ENCODE measurements around the gene SGK1.

Gene SGK1

DNA sequence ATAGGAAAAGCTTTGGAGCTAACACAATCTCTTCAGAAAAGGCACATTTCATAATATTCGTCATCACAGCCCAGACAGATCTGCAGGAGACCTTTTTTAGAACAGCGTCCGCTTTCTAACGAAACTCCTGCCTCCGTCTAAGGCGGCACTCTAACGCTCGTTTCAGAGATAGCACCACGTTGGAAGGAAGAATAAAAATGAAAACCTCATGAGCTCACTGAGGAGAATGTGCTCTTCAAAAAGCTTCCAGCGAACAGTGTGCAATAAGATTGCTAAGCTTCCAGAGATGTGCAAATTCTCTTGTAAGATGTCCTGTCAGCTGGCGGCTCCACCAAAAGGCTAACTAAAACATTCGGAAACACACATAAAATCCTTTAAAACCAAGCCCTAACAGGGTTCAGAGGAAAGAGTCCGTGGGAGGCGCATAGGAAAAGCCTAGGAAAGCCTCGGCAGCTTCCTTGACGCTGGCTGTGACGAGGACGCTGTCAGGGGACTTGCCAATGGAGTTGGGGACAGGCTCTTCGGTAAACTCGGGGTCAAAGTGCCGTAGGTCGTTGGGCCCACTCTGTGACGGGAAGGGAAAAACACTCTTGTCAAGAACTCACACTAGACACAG lies 147.9 kb downstream of the SGK1 start:
- Histone ChIP-seq H2AFZ (ENCODE audit: low read depth, low read length) (no peak overlapping the region), H3K4me3 (ENCODE audit: low read length) (no peak overlapping the region), H3K9me3 (ENCODE audit: low read length) (no peaks in the 10 kb centered on the region), H3K36me3 (ENCODE audit: insufficient read depth, low read length) (no peaks in the 10 kb centered on the region), H3K4me1 (ENCODE audit: insufficient read depth, low read length) (peaks cover 5% of the 10 kb centered on the region), H3K27me3 (ENCODE audit: insufficient read depth, low read length) (no peaks in the 10 kb centered on the region)

DNA sequence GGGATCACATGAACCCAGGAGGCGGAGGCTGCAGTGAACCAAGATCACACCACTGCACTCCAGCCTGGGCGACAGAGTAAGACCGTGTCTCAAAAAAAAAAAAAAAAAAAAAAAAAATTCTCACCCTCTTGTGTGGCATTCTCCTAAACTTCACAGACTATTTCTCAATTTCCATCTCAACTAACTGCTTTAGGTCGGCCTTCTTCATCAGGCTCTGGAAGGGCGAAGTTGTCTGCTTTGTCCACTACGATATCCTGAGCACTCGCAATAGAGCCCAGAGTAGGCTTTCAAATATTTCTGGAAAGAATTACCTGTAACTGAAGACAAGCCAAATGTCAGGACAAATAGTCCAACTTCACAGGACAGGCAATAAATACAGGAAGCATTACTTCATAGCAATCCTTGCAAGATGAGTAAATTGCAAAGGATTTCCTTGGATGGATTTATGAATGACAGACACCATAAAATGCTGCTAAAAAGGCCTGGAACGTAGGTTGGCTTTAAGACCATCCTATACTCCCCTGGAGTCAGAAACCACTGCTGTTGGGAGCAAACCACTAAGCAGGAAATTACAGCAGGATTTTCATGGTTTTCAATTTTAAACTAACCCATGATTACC lies 149.2 kb downstream of the SGK1 start:
- H3K9me3 ChIP-seq (ENCODE audit: low read length), result no peaks in the 10 kb centered on the region
- no peaks in the 10 kb centered on the region for H3K4me1 ChIP-seq (ENCODE audit: insufficient read depth, low read length)
- H2AFZ ChIP-seq (ENCODE audit: low read depth, low read length), result no peak overlapping the region
- no peaks in the 10 kb centered on the region for H3K36me3 ChIP-seq (ENCODE audit: insufficient read depth, low read length)
- H3K27me3 ChIP-seq (ENCODE audit: insufficient read depth, low read length), result no peaks in the 10 kb centered on the region
- H3K4me3 ChIP-seq (ENCODE audit: low read length), result no peak overlapping the region

DNA sequence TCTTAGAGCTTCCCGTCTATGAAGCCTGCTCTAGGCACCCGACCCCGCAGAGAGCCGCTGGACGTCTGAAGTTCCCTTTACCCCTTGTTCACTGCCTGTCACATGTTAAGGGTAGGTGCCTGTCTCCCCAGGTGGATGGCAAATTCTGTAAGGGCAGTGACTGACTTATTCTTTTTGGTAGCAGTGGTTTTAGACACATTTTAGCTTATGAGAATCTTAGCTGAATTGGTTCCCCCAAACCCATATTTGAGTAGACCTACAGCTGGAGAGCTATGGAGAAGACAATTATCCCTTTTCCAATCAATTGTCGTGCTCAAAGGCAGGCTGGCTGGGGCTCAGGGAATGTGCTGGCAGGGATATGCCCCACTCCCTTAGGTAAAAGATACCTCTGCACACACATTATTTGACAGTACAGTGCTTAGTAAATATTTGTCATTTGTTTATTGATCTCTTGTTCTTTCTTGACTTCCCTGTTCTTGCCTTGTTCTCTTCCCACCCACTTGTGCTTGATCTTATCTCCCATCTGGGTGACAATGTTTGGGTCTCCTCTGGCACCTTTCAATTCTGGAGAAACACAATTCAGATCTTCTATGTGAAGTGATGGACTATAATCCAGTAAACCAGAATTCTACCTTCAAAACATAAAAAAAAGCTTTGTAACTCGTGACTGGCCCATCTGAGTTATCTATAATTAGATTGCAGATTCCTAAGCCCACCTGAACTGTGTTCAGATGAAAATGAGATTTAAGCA lies 151.2 kb downstream of the SGK1 start:
- Histone ChIP-seq H3K4me3 (ENCODE audit: low read length) (no peak overlapping the region), H3K27me3 (ENCODE audit: insufficient read depth, low read length) (no peaks in the 10 kb centered on the region), H3K9me3 (ENCODE audit: low read length) (no peaks in the 10 kb centered on the region), H3K36me3 (ENCODE audit: insufficient read depth, low read length) (no peaks in the 10 kb centered on the region), H3K4me1 (ENCODE audit: insufficient read depth, low read length) (no peaks in the 10 kb centered on the region), H2AFZ (ENCODE audit: low read depth, low read length) (no peak overlapping the region)

DNA sequence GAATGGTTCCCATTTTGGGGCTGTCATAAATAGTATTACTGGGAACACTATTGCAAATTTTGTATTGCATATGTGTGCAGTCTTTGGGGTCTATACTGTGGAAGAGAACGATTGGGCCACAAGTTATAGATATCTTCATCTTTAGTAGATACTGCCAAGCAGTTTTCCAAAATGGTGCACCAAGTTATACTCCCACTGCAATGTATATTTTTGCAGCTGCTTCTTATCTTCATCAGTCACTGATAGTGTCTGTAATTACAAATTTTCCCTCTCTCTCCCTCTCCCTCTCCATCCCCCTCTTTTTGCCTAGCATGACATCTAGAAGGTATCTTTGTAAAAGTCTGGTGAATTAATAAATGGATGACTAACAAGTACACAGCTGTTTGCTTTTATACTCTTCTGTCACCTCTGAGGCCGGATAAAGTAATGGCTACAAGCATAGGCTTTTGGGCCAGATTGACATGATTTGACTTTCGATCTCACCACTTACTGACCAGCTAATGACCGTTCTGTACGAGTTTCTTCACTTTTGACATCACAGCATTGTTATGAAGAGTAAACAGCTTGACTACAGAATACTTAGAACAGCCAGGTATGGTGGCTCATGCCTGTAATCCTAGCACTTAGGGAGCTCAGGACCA lies 152.2 kb downstream of the SGK1 start:
- no peaks in the 10 kb centered on the region for H3K9me3 ChIP-seq (ENCODE audit: low read length)
- H3K4me3 ChIP-seq (ENCODE audit: low read length), result no peak overlapping the region
- no peaks in the 10 kb centered on the region for H3K4me1 ChIP-seq (ENCODE audit: insufficient read depth, low read length)
- no peaks in the 10 kb centered on the region for H3K27me3 ChIP-seq (ENCODE audit: insufficient read depth, low read length)
- H2AFZ ChIP-seq (ENCODE audit: low read depth, low read length), result no peak overlapping the region
- no peaks in the 10 kb centered on the region for H3K36me3 ChIP-seq (ENCODE audit: insufficient read depth, low read length)

DNA sequence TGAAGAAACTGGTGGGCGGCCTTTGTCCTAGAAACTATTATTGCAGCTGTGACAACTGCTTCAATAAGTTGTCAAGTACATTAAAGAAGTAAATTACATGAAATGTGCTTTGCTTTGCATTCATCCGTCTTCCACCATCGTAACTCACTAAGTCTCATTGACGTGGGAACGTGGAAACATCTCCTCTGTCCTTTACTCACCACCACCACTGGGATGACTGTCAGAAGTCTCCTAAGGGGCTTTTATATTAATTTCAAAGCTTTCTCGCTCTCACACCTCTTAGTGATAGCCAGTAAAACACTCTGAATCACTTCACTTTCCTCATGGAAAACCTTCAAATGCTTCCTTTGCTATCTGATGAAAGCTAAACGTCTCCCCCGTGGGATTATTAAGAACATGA lies 153.6 kb downstream of the SGK1 start:
- H2AFZ ChIP-seq (ENCODE audit: low read depth, low read length), result no peak overlapping the region
- no peaks in the 10 kb centered on the region for H3K27me3 ChIP-seq (ENCODE audit: insufficient read depth, low read length)
- no peak overlapping the region for H3K4me3 ChIP-seq (ENCODE audit: low read length)
- no peaks in the 10 kb centered on the region for H3K36me3 ChIP-seq (ENCODE audit: insufficient read depth, low read length)
- no peaks in the 10 kb centered on the region for H3K4me1 ChIP-seq (ENCODE audit: insufficient read depth, low read length)
- H3K9me3 ChIP-seq (ENCODE audit: low read length), result no peaks in the 10 kb centered on the region

DNA sequence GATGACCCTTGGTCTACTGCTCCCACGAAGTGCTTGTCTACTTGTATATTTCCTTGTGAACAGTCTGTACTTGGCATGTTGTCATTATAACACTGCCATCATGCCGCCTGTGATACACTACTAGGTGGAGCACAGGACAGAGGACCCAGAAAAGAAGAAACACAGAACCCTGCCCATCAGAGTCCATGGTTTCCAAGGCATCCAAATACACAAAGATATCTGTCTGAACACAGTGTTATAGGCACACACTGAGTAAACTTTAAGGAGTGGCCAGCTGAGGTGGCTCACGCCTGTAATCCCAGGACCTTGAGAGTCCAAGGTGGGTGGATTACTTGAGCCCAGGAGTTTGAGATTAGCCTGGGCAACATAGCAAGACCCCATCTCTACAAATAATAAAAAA lies 155.0 kb downstream of the SGK1 start:
- Histone ChIP-seq H3K9me3 (ENCODE audit: low read length) (no peaks in the 10 kb centered on the region), H2AFZ (ENCODE audit: low read depth, low read length) (no peak overlapping the region), H3K36me3 (ENCODE audit: insufficient read depth, low read length) (no peaks in the 10 kb centered on the region), H3K4me1 (ENCODE audit: insufficient read depth, low read length) (no peaks in the 10 kb centered on the region), H3K4me3 (ENCODE audit: low read length) (no peak overlapping the region), H3K27me3 (ENCODE audit: insufficient read depth, low read length) (no peaks in the 10 kb centered on the region)

DNA sequence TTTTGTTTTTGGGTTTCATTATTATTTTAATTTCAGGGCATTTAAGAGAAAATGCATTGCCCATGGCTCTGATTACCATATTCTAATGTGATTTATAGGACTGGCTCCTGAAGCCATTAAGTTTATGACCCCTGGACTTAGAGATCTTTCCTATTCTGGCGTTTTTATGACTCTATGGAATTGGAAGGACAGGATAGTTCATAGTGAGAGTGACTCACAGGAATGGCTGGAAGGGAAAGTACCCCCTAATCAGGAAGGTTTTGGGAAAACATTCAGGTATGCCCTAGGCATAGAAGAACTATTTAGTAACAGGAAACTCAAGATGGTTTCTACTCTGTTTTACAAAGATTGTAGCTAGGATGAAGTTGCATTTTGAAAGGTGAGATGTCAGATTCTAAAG lies 156.9 kb downstream of the SGK1 start:
- Histone ChIP-seq H3K4me1 (ENCODE audit: insufficient read depth, low read length) (no peaks in the 10 kb centered on the region), H3K4me3 (ENCODE audit: low read length) (no peak overlapping the region), H3K27me3 (ENCODE audit: insufficient read depth, low read length) (no peaks in the 10 kb centered on the region), H3K36me3 (ENCODE audit: insufficient read depth, low read length) (no peaks in the 10 kb centered on the region), H2AFZ (ENCODE audit: low read depth, low read length) (no peak overlapping the region), H3K9me3 (ENCODE audit: low read length) (no peaks in the 10 kb centered on the region)

DNA sequence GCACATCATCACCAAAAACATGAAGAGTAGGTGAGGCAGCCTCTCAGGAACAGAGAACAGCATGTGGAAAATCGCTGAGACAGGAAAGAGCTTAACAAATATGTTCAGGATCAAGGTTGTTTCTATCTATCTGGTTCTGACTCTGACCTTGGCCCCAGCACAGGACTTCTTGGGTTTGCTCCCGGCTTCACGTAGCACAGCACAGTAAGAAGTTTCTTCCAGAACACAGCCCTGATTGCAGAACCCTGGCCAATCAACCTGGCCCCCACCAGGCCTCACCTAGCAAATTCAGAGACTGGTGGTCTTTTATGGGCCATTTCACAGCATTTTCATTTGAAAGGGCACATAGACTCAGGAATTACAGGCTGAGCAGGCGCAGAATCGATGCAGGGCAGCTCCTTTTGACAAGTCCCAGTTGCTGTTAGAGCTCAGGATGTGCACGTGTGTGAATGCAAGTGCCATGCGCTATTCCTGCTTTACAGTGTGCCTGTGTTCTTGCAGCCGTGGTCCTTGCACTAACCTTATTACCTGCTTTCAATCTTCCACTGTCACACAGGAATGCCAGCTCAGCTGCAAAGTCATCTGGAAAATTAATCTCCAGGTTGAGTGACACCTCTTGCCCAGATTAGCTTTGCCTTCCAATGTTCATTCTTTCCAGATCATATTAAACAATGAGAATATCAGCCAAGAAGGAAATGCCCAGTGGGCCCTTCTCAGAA lies 165.0 kb downstream of the SGK1 start:
- no peaks in the 10 kb centered on the region for H3K27me3 ChIP-seq (ENCODE audit: insufficient read depth, low read length)
- H3K4me1 ChIP-seq (ENCODE audit: insufficient read depth, low read length), result no peaks in the 10 kb centered on the region
- no peaks in the 10 kb centered on the region for H3K9me3 ChIP-seq (ENCODE audit: low read length)
- H3K36me3 ChIP-seq (ENCODE audit: insufficient read depth, low read length), result no peaks in the 10 kb centered on the region
- no peak overlapping the region for H3K4me3 ChIP-seq (ENCODE audit: low read length)
- no peak overlapping the region for H2AFZ ChIP-seq (ENCODE audit: low read depth, low read length)

DNA sequence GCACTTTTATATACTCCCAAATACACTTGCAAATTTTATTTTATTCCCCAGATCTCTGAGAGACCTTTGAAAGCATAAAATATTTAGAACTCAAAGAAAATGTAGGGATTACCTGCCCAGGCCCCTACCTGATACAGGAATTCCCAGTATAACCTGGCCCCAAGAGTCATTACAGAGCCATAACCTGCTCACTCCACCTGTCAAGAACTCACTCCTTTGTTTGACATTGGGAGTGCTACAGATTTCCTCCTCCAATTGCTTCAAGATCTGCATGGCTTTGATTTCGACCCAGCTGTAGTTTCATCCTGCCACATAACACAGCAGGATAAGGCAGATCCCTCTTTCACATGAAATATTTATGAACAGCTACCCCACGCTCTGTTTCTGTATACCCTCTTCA lies 169.3 kb downstream of the SGK1 start:
- no peak overlapping the region for H3K4me3 ChIP-seq (ENCODE audit: low read length)

DNA sequence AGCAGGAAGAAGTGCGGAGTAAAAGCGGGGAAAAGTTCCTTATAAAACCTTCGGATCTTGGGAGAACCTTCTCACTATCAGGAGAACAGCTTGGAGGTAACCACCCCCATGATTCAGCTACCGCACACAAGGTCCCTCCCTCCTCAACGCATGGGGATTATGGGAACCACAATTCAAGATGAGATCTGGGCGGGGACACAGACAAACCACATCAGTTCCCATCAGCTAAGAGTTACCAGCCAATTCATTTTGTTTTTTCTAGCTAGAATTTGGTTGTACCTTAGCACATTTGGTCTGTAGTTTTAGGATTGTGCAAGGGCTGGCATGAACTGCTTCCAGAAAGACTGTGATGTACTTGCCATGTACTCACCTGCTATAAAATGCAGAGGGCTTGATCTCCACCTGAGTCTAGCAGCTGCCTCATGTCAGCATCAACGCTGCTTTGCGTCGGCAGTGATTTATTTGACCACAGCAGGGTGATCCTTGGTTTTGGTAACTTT lies 170.8 kb downstream of the SGK1 start:
- H3K36me3 ChIP-seq (ENCODE audit: insufficient read depth, low read length), result no peaks in the 10 kb centered on the region
- no peak overlapping the region for H3K4me3 ChIP-seq (ENCODE audit: low read length)
- H3K9me3 ChIP-seq (ENCODE audit: low read length), result no peaks in the 10 kb centered on the region
- H3K27me3 ChIP-seq (ENCODE audit: insufficient read depth, low read length), result no peaks in the 10 kb centered on the region
- no peak overlapping the region for H2AFZ ChIP-seq (ENCODE audit: low read depth, low read length)
- peaks cover 6% of the 10 kb centered on the region for H3K4me1 ChIP-seq (ENCODE audit: insufficient read depth, low read length)

More for the DNA sequence above, 169.3 kb downstream of the SGK1 start:
- Histone ChIP-seq H3K36me3 (ENCODE audit: insufficient read depth, low read length) (no peaks in the 10 kb centered on the region), H2AFZ (ENCODE audit: low read depth, low read length) (no peak overlapping the region), H3K27me3 (ENCODE audit: insufficient read depth, low read length) (no peaks in the 10 kb centered on the region), H3K9me3 (ENCODE audit: low read length) (no peaks in the 10 kb centered on the region), H3K4me1 (ENCODE audit: insufficient read depth, low read length) (peaks cover 6% of the 10 kb centered on the region)

DNA sequence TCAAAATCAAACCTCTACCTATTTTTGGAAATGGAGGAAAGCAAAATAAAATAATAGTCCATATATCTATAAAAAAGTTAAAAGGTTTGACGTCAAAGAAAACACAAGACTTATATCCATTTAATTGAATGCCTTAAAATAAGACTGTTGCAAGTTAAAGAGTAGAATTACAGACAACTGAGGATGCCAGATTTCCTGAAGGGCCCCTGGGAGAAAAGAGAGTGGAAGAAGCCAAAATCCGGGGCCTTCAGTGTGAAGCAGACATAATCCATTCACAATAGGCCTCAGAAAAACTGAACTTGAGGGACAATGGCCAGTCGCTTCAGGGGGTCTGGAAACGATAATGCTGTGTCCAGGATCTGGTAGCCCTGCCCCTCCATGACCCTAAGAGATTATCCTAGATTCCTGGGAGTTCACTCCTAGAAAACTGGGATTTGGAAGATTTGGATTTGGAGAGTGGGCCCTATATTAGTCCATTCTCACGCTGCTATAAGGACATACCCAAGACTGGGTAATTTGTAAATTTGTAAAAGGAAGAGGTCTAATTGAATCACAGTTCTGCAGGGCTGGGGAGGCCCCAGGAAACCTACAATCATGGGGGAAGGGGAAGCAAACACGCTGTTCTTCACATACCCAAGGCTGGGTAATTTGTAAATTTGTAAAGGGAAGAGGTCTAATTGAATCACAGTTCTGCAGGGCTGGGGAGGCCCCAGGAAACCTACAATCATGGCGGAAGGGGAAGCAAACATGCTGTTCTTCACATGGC lies 171.5 kb downstream of the SGK1 start:
- Histone ChIP-seq H3K4me3 (ENCODE audit: low read length) (no peak overlapping the region), H2AFZ (ENCODE audit: low read depth, low read length) (no peak overlapping the region), H3K36me3 (ENCODE audit: insufficient read depth, low read length) (no peaks in the 10 kb centered on the region), H3K27me3 (ENCODE audit: insufficient read depth, low read length) (no peaks in the 10 kb centered on the region), H3K9me3 (ENCODE audit: low read length) (no peaks in the 10 kb centered on the region), H3K4me1 (ENCODE audit: insufficient read depth, low read length) (peaks cover 6% of the 10 kb centered on the region)

DNA sequence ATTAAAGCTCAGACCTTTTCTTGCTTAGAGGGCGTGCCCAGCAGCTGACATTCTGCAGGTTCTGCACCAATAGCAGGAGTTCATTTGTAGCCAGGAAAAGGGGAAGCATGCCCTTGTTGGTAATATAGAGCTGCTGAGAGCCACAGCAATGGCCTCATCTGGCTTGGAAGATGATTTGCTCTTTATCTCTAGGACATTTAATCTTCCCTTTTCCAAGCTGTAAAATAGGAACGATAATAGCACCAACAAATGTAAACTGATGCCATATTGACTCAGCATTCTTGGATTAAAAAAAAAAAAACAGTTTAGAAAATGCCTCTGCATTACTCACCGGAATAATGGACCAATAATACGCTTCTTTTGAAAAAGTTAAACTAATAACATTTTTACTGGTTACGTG lies 172.1 kb downstream of the SGK1 start:
- peaks cover 6% of the 10 kb centered on the region for H3K4me1 ChIP-seq (ENCODE audit: insufficient read depth, low read length)
- no peaks in the 10 kb centered on the region for H3K9me3 ChIP-seq (ENCODE audit: low read length)
- no peak overlapping the region for H2AFZ ChIP-seq (ENCODE audit: low read depth, low read length)
- H3K36me3 ChIP-seq (ENCODE audit: insufficient read depth, low read length), result no peaks in the 10 kb centered on the region
- H3K4me3 ChIP-seq (ENCODE audit: low read length), result no peak overlapping the region
- H3K27me3 ChIP-seq (ENCODE audit: insufficient read depth, low read length), result no peaks in the 10 kb centered on the region
